H1 (cell line): ENCODE results near the gene MEDAG. TPM values are rescaled to one million over a fixed set of nuclear protein-coding genes. Genes with fewer than 3 reads are reported as not detected.

ENCODE experiments used
- FOSL1 ChIP-seq: IDR thresholded peaks from 2 replicates; pipeline ENCODE4 v1.6.1; 2011; ENCODE audit warnings: mild to moderate bottlenecking, low read depth, low read length, moderate library complexity; ENCODE audit not compliant: insufficient read depth
- polyA plus RNA-seq, 7 experiments: library from polyadenylated mRNA; depleted of rRNA in 3 of 7; stranded (reverse) in 5 of 7; unstranded in 2 of 7; fragments of >200 nt in 5 of 7; fragments of 200-250 nt in 2 of 7; gene quantifications; 1 replicate in 5 of 7; 2 replicates in 1 of 7; 4 replicates in 1 of 7; pipeline versions ENCODE4 v1.2.1 to v1.2.3, GENCODE V29; 2011 to 2013; ENCODE audit warnings: missing spikeins in 2 of 7, mixed read lengths in 2 of 7
- total RNA-seq: library from RNA; stranded (reverse); fragmentation: NEBNext Ultra II Directional; extraction: Animal tissue kit (Norgen Biotek cat#: 25700); gene quantifications from 2 replicates; pipeline ENCODE4 v1.2.1, GENCODE V29; 2021

The MEDAG gene
- total and polyA plus RNA-seq, 2 of the 8 experiments (the other 6 are each of a cell fraction or from before 2014, with no cell fraction given) = 2.1 to 3.1 TPM

GRCh38 chr13:30934803-30935202, 28.7 kb downstream of the MEDAG start (continued):
- TF ChIP-seq FOSL1 = no peak
